Measurements from ENCODE around the gene LRRC8A.
"Not testable (repeated sequence)": the region's sequence is repeated elsewhere in the genome, so short reads cannot be mapped to it uniquely, and the experiment has no call there.

Gene LRRC8A

DNA sequence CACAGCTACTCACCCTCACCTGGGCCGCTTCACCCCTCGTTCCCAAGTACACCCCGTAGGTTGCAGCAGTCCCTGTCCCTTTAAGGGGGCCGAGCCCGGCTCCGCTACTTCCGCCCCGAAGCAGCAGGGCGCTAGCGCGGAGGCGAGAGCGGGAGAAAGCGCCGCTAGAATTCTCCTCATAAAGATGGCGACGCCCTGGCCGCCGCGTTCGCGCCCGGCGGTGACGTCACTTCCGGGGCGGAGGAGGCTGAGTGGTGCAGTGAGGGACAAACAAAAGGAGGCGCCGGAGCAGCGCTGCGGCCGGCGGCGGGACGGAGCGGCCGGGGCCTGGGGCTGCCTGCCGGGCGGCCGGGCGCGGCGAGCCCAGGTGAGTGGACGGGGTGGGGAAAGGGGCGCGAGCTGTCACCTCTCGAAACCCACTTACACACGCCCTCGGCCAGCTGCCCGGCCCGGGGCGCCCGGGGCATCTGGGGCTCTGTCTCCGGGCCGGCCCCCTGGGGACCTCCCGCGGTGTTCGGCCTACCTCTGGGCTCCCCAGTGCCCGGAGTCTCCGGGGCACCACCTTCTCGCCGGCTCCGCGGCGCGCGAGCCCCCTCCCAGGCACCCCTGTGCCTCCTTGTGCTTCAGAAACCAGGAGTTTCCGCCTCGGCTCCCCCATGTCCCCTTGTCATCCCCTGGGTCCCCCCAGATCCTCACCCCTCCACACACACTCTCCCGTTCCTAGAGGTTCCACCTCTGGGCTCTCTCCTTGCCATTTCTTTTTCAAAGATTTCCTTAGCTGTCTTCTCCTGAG is at the start of gene LRRC8A, which contains the start of gene KYAT1:
Gene LRRC8A (plus strand): TSS at position 250 of the 793 bp plus-strand sequence. CDS start 25,032 bp downstream, outside the sequence.
Gene KYAT1 (minus strand): TSS at position 67 of the 793 bp plus-strand sequence. CDS start 36,545 bp downstream, outside the sequence.
- DNase-seq (ENCODE audit: low spot score): peak; percentile 98

DNA sequence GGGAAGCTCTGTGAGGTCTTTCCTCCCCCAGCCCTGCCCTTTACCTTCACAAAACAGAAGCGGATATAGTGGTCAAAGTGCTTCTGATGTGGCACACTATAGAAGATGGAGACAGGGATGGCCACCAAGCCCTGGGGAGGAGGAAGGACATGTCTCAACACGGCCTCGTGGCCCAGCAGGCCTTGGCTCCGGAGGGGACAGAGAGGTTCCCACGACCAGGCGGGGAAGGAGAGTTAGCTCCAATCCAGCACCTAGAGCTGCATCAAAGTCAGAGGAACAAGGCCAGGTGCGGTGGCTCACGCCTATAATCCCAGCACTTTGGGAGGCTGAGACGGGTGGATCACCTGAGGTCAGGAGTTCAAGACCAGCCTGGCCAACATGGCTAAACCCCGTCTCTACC is 48.2 kb upstream of the LRRC8A start:
- DNase-seq (ENCODE audit: low spot score): no peak

DNA sequence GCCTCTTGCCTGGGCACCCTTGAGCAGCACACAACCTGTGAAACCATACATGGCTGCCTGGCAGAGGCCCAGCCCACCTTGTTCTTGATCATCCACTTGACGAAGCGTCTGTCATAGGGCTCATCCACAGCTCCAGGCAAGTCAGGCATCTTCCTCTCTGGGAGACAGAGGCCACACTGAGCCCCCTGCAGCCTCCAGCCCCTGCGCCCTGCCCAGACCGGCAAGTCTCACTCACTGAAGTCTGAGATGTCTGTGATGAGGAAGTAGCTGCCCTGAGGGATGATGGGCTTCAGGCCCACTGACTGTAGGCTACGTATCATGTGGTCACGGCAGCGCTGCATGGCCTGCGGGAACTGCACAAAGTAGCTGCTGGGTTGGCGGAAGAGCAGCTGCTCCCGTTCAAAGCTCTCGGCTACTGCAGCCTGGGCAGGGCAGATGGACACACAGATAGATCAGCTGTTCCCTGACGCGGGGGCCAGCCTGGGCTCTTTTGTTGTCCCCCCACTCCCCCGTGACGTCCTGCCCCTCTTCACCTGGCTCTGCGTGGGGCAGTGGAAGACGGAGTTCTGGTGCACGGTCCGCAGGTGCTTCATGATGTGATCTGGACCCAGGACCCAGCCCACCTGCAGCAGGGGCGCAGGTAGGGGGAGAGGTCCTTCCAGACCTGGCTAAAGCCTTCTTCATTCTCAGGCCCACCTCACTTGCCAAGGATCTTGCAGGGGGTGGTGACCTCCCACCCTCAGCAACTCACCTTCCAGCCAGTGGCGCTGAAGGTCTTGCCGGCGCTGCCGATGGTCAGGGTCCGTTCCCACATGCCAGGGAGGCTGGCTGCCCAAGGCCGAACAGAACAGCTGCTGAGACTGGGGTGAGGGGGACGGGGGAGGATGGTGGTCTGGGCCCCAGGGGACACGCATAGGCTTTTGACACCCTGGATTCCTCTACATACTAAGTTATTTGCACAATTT is 46.4 kb upstream of the LRRC8A start:
- no peak for DNase-seq (ENCODE audit: low spot score)

DNA sequence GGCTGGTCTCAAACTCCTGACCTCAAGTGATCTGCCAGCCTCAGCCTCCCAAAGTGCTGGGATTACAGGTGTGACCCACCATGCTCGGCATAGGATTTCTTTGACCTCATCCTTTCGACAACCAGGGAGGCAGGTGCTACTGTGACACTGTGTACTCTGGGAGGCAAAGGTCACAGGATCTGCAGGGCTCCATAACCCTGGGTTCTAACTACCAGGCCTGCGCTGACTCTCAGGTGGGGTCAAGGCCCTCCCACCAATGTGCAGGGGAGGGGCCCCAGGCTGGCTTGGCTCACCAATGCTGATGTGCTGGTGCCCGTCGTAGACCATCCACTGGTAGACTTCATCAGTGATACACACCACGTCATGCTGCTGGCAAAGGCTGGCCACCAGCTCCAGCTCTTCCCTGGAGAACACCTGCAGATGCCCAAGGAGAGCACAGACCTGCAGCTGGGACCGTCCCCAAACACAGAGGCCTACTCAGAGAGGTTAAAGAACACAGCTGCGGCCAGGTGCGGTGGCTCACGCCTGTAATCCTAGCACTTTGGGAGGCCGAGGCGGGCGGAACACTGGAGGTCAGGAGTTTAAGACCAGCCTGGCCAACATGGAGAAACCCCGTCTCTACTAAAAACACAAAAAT is 45.3 kb upstream of the LRRC8A start:
- no peak for DNase-seq (ENCODE audit: low spot score)

DNA sequence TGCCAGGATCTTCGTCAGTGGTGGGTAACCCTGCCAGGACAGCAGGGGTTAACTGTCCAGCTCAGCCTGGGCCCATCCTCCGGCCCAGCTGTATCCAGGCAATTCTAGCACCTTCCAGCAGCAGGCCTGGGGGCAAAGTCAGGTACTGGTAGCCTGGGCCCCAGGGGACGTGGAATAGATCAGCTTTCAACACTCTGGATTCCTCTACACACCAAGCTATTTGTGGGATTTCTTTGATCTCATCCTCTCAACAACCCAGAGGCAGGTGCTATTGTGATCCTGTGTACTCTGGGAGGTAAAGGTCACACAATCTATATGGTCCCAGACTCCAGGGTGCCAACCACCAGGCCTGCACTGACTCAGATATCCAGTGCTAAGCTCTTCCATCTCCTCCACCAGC is 43.6 kb upstream of the LRRC8A start:
- DNase-seq (ENCODE audit: low spot score): no peak

DNA sequence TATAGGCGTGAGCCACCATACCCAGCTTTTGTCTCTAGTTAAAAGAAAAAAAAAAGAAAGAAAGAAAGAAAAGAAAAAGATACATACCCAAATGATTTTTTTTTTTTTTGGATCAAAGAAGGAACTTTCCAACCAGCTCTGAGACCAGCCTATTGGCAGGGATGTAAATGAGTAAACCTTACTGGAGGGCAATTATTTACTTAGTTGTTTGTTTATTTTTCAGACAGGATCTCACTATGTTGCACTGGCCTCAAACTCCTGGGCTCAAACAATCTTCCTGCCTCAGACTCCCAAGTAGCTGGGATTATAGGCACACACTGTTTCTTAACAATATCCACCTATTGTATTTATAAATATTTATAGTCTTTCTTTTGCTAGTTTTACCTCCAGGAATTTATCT is 41.4 kb upstream of the LRRC8A start:
- DNase-seq (ENCODE audit: low spot score): no peak

DNA sequence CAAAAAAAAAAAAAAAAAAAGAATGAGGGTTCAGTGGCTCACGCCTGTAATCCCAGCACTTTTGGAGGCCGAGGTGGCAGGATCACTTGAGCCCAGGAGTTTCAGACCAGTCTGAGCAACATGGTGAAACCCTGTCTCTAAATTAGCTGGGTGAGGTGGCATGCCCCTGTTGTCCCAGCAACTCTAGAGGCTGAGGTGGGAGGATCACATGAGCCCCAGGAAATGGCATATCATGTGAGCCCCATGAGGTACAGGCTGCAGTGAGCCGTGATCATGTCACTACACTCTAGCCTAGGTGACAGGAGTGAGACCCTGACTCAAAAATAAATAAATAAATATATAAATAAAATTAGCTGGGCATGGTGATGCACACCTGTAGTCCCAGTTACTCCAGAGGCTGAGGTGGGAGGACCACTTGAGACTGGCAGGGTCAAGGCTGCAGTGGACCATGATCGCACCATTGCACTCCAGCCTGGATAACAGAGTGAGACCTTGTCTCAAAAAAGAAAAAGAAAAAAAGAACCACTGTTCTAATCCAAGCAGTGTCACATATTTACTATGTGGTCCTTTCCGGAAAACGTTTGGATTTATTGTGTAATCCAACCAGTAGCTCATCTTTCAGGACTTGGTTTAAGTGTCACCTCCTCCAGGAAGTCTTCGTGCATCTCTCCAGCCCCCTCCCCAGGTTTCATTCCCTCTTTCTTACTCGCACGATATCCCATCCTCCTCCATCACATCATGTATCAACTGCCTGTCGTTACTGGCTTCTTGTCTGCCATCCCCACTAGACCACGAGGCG is 40.0 kb upstream of the LRRC8A start:
- no peak for DNase-seq (ENCODE audit: low spot score)

DNA sequence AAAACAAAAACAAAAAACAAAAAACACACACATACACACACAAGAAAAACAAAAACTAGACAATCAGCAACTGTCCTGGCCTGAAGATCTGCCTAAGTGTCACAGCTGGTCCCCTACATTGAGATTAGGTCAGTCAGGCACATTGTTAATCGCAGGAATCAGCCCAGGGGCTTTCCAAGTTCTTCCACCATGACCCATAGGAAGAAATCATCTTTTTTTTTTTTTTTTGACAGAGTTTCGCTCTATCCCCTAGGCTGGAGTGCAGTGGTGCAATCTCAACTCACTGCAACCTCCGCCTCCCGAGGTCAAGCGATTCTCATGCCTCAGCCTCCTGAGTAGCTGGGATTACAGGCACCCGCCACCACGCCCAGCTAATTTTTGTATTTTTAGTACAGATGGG is 38.8 kb upstream of the LRRC8A start:
- DNase-seq (ENCODE audit: low spot score): not testable (repeated sequence)

DNA sequence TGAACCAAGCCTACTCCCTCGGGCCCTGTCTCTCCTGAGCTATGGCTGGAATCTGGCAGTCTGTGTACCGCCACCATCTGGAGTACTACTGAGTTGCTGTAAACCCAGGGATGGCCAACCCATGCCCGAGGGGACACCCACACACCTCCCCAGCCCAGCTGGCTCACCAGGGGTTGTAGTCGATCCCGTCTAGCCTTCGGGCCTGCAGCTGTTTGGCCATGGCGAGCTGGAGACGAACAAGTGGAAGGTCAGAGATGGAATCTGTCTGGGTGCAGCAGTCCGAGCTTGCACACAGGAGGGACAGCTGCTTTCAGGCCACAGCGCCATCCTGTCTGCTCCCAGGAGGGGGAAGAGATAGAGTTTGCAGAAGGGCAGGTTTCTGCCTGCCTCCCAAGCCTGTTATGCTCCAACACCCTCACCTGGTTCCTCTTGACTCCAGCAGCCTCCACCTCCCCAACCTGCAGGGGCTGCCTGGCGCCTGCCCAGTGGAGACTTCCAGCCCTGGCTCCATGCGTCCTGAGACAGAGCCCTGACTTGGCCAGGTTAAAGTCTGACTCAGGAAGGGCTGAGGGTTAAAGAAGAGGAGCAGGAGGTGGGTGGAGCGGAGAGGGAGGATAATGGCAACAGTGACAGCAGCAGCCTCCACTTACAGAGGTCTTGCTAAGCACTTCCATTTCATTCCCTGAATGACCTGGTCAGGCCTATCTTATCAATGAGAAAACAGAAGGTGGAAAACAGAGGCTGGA is 36.6 kb upstream of the LRRC8A start:
- DNase-seq (ENCODE audit: low spot score): no peak

DNA sequence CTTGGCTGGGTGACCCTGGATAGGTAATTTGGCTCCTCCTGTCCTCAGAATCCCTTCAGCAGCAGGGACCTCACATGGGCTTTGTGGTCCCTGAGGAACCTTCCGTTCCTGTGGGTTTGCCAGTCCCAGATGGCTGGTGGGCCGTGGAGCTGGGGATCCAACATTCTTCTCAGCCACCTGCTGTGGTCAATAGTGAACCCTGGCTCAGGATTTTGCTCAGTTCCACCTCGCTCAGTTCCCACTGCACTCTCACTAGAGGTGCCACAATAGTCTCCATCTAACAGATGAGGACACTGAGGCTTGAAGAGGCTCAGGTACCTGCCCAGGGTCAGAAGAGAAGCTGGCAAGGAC is 35.3 kb upstream of the LRRC8A start:
- DNase-seq (ENCODE audit: low spot score): no peak

DNA sequence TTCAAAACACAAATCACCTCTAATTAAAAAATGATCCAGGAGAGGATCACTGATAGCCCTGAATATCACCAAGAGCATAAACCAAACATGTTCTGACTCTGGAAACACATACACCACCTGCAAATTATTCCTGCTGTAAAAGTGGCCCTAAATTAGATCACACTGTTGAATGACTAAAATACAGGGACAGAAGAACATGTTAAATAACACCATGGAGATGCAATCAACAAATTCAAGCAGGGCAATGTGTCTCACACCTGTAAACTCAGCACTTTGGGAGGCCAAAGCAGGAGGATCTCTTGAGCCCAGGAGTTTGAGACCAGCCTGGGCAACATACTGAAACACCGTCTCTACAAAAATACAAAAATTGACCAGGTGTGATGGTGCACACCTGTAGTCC is 34.1 kb upstream of the LRRC8A start:
- DNase-seq (ENCODE audit: low spot score): no peak

DNA sequence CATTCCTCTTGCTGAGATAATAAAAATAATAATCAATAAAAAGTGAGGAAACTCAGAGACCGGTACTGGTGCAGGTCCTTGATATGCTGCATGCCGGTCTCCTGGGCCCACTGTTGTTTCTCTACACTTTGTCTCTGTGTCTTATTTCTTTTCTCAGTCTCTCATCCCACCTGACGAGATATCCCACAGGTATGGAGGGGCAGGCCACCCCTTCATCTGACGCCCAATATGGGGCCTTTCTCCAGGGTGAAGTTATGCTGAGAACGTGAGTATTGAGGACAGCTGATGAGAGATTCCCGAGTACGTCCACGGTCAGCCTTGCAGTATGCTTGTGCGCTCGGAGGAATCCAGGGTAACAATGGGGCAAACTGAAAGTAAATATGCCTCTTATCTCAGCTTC is 30.9 kb upstream of the LRRC8A start:
- not testable (repeated sequence) for DNase-seq (ENCODE audit: low spot score)

DNA sequence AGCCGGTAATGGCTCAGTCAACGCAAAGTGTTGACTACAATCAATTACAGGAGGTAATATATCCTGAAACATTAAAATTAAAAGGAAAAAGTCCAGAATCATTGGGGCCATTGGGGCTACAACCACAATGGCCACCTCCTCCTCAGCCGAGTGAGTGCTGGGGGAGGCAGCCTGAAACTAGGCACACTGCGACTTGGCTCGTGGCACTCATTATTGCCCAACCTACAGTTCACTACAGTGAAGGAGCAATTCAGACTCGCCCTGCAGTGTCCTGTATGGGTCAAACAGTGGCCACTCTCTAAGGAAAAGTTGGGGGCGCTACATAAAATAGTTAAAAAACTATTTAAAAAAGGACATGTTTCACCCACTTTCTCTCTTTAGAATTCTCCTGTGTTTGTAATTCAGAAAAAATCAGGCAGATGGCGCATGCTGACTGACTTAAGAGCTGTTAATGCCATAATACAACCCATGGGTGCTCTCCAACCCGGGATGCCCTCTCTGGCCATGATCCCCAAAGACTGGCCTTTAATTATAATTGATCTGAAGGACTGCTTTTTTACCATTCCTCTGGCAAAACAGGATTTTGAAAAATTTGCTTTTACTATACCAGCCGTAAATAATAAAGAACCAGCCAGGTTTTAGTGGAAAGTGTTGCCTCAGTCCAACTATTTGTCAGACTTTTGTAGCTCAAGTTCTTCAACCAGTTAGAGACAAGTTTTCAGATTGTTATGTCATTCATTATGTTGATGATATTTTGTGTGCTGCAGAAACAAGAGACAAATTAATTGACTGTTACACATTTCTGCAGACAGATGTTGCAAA is 29.9 kb upstream of the LRRC8A start:
- peak; percentile 46 for DNase-seq (ENCODE audit: low spot score)

DNA sequence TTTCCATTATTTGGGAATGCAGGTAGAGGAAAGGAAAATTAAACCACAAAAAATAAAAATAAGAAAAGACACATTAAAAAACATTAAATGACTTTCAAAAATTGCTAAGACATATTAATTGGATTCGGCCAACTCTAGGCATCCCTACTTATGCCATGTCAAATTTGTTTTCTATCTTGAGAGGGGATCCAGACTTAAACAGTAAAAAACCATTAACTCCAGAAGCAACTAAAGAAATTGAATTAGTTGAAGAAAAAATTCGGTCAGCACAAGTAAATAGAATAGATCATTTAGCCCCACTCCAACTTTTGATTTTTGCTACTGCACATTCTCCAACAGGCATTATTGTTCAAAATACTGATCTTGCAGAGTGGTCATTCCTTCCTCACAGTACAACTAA is 29.3 kb upstream of the LRRC8A start:
- DNase-seq (ENCODE audit: low spot score): not testable (repeated sequence)

DNA sequence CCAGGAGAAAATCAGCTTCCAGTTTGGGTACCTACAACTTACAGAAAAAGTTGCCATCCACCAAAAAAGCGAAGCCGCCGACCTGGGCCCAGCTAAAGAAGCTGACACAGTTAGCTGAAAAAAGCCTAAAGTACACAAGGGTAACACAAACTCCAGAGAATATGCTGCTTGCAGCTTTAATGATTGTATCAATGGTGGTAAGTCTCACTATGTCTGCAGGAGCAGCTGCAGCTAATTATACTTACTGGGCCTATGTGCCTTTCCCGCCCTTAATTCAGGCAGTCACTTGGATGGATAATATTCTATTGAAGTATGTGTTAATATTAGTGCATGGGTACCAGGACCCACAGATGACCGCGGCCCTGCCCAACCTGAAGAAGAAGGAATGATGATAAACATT is 27.5 kb upstream of the LRRC8A start:
- DNase-seq (ENCODE audit: low spot score): not testable (repeated sequence)

DNA sequence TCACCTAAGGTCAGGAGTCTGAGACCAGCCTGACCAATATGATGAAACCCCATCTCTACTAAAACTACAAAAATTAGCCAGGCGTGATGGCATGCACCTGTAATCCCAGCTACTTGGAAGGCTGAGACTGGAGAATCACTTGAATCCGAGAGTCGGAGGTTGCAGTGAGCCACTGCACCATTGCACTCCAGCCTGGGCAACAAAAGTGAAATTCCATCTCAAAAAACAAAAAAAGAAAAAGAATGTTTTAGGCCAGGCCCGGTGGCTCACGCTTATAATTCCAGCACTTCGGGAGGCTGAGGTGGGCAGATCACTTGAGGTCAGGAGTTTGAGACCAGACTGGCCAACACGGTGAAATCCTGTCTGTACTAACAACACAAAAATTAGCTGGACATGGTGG is 23.5 kb upstream of the LRRC8A start:
- not testable (repeated sequence) for DNase-seq (ENCODE audit: low spot score)

DNA sequence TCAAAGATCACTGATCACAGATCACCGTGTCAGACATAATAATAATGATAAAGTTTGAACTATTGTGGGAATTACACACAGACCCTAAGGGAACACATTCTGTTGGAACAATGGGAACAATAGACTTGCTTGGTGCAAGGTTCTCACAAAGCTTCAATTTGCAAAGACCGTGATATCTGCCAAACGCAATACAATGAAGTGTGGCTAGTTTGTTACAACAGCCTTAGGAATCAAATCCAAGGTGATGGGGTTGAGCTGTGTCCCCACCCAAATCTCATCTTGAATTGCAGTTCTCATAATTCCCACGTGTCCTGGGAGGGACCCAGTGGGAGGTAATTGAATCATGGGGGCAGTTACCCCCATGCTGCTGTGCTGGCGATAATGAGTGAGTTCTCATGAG is 21.0 kb upstream of the LRRC8A start:
- no peak for DNase-seq (ENCODE audit: low spot score)

DNA sequence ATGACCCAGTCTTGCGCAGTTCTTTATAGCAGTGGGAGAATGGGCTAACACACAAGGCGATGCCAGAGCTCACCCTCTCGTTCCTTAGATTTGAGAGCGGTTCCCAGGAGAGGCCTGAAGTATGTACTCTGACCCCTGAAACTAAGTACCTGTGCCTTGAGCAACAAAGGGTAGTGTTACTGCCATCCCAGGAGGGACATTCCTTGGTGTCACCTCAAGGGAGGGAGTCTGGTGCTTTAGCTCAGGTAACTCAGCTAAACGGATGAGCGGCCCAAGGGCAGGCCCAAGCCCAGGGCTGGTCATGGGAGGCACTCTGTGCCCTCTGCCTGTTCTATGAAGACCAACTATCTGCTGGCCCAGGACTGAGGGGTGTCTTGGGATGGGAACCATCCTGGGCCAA is 20.4 kb upstream of the LRRC8A start:
- no peak for DNase-seq (ENCODE audit: low spot score)

DNA sequence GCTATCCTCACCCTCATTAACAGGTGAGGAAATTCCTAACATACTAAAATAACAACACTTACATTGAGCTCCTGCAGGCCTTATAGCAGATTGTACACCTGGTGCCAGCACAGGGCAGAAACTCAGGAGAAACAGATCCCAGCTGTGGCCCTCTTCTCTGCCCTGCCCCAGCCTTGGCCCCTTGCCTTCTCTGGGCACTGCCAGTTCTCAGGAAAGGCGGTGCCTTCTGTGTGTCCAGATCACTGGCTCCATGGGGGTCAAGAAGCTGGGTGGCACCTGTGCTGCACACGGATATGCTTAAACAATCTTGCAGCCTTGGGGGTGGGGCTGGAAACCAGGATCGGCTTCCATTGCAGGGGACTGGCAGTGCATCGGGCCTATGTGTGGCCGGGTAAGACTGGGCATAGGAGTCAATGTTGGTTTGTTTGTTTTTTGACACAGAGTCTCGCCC is 19.5 kb upstream of the LRRC8A start:
- no peak for DNase-seq (ENCODE audit: low spot score)

DNA sequence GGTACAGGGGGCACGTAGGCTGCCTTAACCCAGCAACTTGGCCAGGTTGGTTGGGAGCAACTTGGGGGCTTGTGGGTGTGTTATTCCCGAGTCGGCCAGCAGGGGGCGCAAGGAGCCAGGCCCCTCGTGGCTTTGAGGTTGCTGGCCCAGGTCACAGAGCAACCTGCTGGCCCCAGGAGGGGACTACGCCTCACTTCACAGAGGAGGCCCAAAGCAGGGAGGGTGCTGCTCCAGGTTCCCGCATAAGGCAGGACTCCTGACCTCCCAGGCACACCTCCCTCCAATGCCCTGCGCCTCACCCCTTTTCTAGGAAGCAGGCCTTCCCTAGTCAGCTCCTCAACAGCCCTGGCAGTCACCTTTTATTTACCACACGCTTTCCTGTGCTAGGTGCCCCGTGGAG is 18.3 kb upstream of the LRRC8A start:
- peak; percentile 86 for DNase-seq (ENCODE audit: low spot score)

All from hematopoietic multipotent progenitor cell treated with erythropoietin and hydrocortisone succinate and interleukin-3 and kit ligand, for 15 days (in vitro differentiated cells).